ENCODE data around the gene FBXO10. TPM values are rescaled to one million over a fixed set of nuclear protein-coding genes. Genes with fewer than 3 reads are reported as not detected.

The FBXO10 gene
- total RNA-seq, 1 donor from 2014 or later, result 77.5 TPM

GRCh38 chr9:37596504-37596903 lies 20.3 kb upstream of the FBXO10 start:
- DNase-seq (ENCODE audit: low read depth), result no peak

GRCh38 chr9:37593883-37594448 lies 17.8 kb upstream of the FBXO10 start:
- DNase-seq (ENCODE audit: low read depth), result no peak

- peak; percentile 96 for DNase-seq (ENCODE audit: low read depth)
These were observed 16.1 kb upstream of the FBXO10 start, which contains the start of gene TOMM5 for GRCh38 chr9:37592108-37592951. Gene TOMM5, minus strand, starts transcription at chr9:37592597. Its CDS starts 65 bp downstream, at chr9:37592532.

GRCh38 chr9:37587521-37587920 lies 11.3 kb upstream of the FBXO10 start:
- no peak for DNase-seq (ENCODE audit: low read depth)

- DNase-seq (ENCODE audit: low read depth), result peak; percentile 71
These were observed 7.4 kb upstream of the FBXO10 start for GRCh38 chr9:37583522-37584121.

- peak; percentile 74 for DNase-seq (ENCODE audit: low read depth)
These were observed 6.5 kb upstream of the FBXO10 start for GRCh38 chr9:37582548-37583157.

- peak; percentile 52 for DNase-seq (ENCODE audit: low read depth)
These were observed 667 bp downstream of the FBXO10 start for GRCh38 chr9:37575511-37575914.

- peak; percentile 96 for DNase-seq (ENCODE audit: low read depth)
These were observed 1.2 kb downstream of the FBXO10 start for GRCh38 chr9:37575001-37575400.

- DNase-seq (ENCODE audit: low read depth), result peak; percentile 77
These were observed 1.9 kb downstream of the FBXO10 start for GRCh38 chr9:37574241-37574721.

GRCh38 chr9:37571282-37571681 lies 4.9 kb downstream of the FBXO10 start:
- DNase-seq (ENCODE audit: low read depth), result peak; percentile 53

- no peak for DNase-seq (ENCODE audit: low read depth)
These were observed 9.5 kb downstream of the FBXO10 start for GRCh38 chr9:37566716-37567115.

- DNase-seq (ENCODE audit: low read depth), result no peak
These were observed 10.2 kb downstream of the FBXO10 start for GRCh38 chr9:37565661-37566618.

- DNase-seq (ENCODE audit: low read depth), result no peak
These were observed 11.3 kb downstream of the FBXO10 start for GRCh38 chr9:37564916-37565315.

GRCh38 chr9:37563806-37564513 lies 12.2 kb downstream of the FBXO10 start:
- DNase-seq (ENCODE audit: low read depth), result no peak

- DNase-seq (ENCODE audit: low read depth), result no peak
These were observed 13.4 kb downstream of the FBXO10 start for GRCh38 chr9:37562826-37563225.

- no peak for DNase-seq (ENCODE audit: low read depth)
These were observed 14.5 kb downstream of the FBXO10 start for GRCh38 chr9:37561682-37562081.

- DNase-seq (ENCODE audit: low read depth), result no peak
These were observed 16.2 kb downstream of the FBXO10 start for GRCh38 chr9:37559855-37560592.

GRCh38 chr9:37559125-37559524 lies 17.1 kb downstream of the FBXO10 start:
- DNase-seq (ENCODE audit: low read depth), result no peak

- peak; percentile 45 for DNase-seq (ENCODE audit: low read depth)
These were observed 20.4 kb downstream of the FBXO10 start for GRCh38 chr9:37555786-37556185.
